ENCODE measurements around the gene TRAF1. TPM values are rescaled to one million over a fixed set of nuclear protein-coding genes. Genes with fewer than 3 reads are reported as not detected.

The TRAF1 gene
- total and polyA plus RNA-seq, 2 of the 13 experiments (the other 11 are each of a cell fraction or from before 2014, with no cell fraction given): 0.44 to 1.0 TPM

DNA sequence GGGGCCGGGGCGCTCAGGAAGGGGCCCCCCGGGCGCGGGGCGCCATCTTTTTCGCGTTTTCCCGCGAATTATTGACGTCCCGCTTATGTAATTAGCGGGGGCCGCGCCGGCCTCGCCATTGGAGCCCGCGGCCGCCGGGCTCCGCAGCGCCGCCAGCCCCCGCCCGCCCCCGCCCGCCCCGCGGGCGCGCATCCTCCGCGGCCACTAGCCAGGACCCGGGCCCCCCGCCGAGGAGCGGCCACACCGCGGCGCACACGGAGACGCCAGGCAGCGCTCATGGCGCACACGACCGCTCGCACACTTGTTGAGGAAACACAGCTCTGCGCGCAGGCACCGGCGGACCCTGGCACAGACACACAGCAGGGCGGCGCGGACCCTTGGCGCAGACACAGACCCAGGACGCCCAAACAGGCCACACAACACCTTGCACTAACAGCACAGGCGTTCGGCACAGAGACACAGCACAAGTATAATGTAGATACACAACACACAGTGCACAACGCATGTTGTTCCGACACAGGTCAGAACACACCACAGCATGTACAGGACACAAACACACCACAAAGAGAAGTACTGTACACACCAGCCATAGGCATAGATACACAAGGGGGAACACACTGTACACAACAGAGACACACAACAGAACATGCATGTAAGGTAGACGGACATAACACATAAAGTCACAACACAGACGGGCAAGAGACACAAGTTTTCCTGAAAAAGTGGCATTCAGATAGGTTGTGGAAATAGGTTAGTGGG lies 49.1 kb downstream of the TRAF1 start (continued):
- peak; percentile 65; the same call in 1 of the 2 replicates for TF ChIP-seq ZNF251 (CRISPR knock-in tag; IDR thresholded peaks at IDR 0.05)
- TF ChIP-seq ZNF446 (CRISPR knock-in tag; IDR thresholded peaks at IDR 0.05): no peak
- TF ChIP-seq TFAP4 (IDR thresholded peaks at IDR 0.05; ENCODE audit: borderline replicate concordance, low read depth): no peak
- TF ChIP-seq ZNF567 (CRISPR knock-in tag; IDR thresholded peaks at IDR 0.05; ENCODE audit: borderline replicate concordance): no peak; the same call in 1 of the 2 replicates
- no peak for TF ChIP-seq NFIC (IDR thresholded peaks at IDR 0.05; ENCODE audit: low read length)
- no peak for TF ChIP-seq NRL (CRISPR knock-in tag; IDR thresholded peaks at IDR 0.05; ENCODE audit: borderline replicate concordance)
- no peak for TF ChIP-seq ZNF383 (CRISPR knock-in tag; IDR thresholded peaks at IDR 0.05; ENCODE audit: borderline replicate concordance)
- TF ChIP-seq, protein P1, sequence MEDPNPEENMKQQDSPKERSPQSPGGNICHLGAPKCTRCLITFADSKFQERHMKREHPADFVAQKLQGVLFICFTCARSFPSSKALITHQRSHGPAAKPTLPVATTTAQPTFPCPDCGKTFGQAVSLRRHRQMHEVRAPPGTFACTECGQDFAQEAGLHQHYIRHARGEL (CRISPR knock-in tag; IDR thresholded peaks at IDR 0.05): no peak
- TF ChIP-seq ZNF639 (CRISPR knock-in tag; conservative IDR thresholded peaks at IDR 0.05): no peak
- TF ChIP-seq GABPB1 (CRISPR knock-in tag; IDR thresholded peaks at IDR 0.05): peak; percentile 66
- TF ChIP-seq ZNF703 (CRISPR knock-in tag; IDR thresholded peaks at IDR 0.05; ENCODE audit: borderline replicate concordance): no peak
- 0 out of 2 replicates have a peak, but pooled peaks have one; percentile 40 for TF ChIP-seq ZNF275 (CRISPR knock-in tag; IDR thresholded peaks at IDR 0.05; ENCODE audit: borderline replicate concordance)
- TF ChIP-seq, protein P2, sequence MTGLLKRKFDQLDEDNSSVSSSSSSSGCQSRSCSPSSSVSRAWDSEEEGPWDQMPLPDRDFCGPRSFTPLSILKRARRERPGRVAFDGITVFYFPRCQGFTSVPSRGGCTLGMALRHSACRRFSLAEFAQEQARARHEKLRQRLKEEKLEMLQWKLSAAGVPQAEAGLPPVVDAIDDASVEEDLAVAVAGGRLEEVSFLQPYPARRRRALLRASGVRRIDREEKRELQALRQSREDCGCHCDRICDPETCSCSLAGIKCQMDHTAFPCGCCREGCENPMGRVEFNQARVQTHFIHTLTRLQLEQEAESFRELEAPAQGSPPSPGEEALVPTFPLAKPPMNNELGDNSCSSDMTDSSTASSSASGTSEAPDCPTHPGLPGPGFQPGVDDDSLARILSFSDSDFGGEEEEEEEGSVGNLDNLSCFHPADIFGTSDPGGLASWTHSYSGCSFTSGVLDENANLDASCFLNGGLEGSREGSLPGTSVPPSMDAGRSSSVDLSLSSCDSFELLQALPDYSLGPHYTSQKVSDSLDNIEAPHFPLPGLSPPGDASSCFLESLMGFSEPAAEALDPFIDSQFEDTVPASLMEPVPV (CRISPR knock-in tag; IDR thresholded peaks at IDR 0.05): no peak
- TF ChIP-seq BCLAF1 (IDR thresholded peaks at IDR 0.05): no peak
- 0 out of 2 replicates have a peak, but pooled peaks have one; percentile 42 for TF ChIP-seq ZFP90 (CRISPR knock-in tag; IDR thresholded peaks at IDR 0.05; ENCODE audit: borderline replicate concordance)
- TF ChIP-seq ZSCAN30 (CRISPR knock-in tag; IDR thresholded peaks at IDR 0.05): no peak
- TF ChIP-seq SNRNP70 (IDR thresholded peaks at IDR 0.05; ENCODE audit: low read depth, low read length): no peak
- TF ChIP-seq, protein P3, sequence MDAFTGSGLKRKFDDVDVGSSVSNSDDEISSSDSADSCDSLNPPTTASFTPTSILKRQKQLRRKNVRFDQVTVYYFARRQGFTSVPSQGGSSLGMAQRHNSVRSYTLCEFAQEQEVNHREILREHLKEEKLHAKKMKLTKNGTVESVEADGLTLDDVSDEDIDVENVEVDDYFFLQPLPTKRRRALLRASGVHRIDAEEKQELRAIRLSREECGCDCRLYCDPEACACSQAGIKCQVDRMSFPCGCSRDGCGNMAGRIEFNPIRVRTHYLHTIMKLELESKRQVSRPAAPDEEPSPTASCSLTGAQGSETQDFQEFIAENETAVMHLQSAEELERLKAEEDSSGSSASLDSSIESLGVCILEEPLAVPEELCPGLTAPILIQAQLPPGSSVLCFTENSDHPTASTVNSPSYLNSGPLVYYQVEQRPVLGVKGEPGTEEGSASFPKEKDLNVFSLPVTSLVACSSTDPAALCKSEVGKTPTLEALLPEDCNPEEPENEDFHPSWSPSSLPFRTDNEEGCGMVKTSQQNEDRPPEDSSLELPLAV (CRISPR knock-in tag; conservative IDR thresholded peaks at IDR 0.05; ENCODE audit: low read depth): no peak

All from HepG2 (cell line).